ENCODE data around the gene OR5L1.

OR5L1 gene

DNA sequence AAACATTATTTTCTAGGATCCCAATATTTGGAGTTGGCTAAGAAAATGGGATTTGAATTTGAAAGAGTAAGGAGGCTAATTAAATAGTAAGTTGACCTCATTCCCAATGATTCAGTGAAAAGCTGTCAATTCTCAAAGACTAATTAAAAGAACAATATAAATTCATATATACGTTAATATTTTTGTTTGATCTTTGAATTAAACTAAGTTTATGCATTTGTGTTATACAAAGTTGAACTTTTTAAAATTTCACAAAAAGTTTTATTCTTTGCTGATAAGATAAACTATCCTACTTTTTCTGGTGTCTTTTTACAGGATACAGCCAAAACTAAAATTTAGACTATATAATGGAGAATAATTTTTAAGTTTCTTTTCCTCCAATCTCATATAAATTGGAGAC is at the start of gene OR5L1:
OR5L1 (plus strand) TSS at position 301 of the 400 bp plus-strand sequence. CDS start 100 bp downstream, outside the sequence.
- no peak for DNase-seq

- no peak for DNase-seq
These were observed 38.0 kb upstream of the OR5L1 start, which contains the start of gene OR5D13 for GRCh38 chr11:55773138-55773537. OR5D13 (plus strand) TSS chr11:55773438; CDS start chr11:55773438, 0 bp downstream.

GRCh38 chr11:55791606-55792005 is 19.6 kb upstream of the OR5L1 start:
- no peak for DNase-seq

DNA sequence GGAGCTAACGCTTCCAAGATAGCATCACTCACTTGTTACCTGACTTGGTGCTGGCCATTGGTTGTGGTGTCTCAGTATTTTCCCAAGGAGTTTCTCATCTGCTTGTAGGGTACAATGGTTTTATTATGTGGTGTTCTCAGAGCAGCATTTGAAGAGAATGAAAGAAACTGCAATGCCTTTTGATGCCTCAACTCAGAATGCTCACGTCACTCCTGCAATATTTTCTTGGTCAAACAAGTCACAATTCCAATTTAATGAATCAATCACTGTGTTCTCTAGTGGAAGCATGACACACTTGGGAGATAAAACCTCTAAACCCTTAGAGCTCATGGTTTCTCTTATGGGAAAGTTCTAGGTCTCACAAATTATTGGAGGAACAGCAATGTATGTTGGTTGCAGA is 17.8 kb upstream of the OR5L1 start:
- DNase-seq: no peak

DNA sequence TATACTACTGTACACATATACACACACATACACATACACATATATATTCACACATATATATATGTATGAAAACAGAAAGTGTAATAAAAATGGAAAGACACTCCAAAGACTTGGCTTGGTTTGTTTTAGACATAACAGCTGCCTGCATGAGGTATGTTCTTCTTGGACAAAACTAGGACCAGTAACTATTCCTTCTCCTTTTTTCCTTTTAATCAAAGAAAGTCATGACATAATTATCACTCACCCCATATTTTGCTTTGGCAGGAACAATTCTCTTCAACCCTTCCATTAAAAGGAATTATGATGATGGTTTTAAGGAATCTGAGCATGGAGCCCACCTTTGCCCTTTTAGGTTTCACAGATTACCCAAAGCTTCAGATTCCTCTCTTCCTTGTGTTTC is 15.9 kb upstream of the OR5L1 start, which contains the start of gene OR5D14:
OR5D14 (plus strand) TSS at position 301 of the 400 bp plus-strand sequence; CDS start at position 301, 0 bp downstream.
- no peak for DNase-seq

- no peak for DNase-seq
These were observed 4.9 kb upstream of the OR5L1 start for GRCh38 chr11:55806248-55806647.

DNA sequence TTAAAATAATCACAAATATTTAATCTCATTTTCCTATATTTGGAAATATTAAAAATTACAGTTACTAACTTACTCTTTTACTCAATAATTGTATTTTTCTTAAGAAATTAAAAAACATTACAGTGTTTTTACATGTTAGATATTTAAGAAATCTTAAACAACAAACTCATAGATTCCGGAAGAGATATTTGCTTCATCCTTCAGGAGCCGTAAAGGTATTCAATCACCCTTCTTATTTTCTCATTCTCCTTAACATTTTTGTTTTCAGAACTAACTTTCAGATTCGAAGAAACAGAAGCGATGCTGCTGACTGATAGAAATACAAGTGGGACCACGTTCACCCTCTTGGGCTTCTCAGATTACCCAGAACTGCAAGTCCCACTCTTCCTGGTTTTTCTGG is 8.2 kb downstream of the OR5L1 start, which contains the start of gene OR5D18:
OR5D18 (plus strand) TSS at position 301 of the 400 bp plus-strand sequence; CDS start at position 301, 0 bp downstream.
- DNase-seq: no peak

DNA sequence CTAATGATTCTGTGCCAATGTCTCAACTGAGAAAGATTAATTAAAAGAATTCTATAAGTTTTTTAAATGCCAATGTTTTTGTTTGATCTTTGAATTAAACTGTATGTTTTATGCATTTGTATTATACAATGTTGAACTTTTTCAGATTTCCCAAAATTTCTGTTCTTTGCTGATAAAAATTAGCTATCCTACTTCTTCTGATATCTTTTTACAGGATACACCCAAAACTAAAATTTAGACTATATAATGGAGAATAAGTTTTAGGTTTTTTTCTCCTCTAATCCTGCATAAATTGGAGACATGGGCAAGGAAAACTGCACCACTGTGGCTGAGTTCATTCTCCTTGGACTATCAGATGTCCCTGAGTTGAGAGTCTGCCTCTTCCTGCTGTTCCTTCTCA is 15.8 kb downstream of the OR5L1 start, which contains the start of gene OR5L2:
OR5L2 (plus strand) TSS at position 301 of the 400 bp plus-strand sequence; CDS start at position 301, 0 bp downstream.
- no peak for DNase-seq

GRCh38 chr11:55838452-55838851 is 27.3 kb downstream of the OR5L1 start, which contains the start of gene OR5D16:
OR5D16 (plus strand) TSS chr11:55838752; CDS start chr11:55838752, 0 bp downstream.
- DNase-seq: no peak

DNA sequence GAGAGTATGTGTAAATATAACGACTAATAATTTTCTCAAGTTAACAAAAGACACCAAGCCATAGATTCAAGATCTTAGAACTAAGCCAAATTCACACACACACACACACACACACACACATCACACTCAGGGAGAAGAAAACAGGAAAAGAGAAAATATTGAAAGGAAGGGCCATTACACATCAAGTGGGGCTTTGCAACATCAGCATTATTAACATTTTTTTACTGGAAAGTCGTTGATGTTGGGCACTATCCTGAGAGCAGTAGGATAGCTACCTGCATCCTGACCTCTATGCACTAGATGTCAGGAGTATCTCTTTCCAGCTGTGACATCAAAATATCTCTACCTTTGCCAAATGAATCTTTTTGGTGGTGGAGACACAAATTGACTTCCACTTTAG is 36.3 kb downstream of the OR5L1 start:
- no peak for DNase-seq

- no peak for DNase-seq
These were observed 37.9 kb downstream of the OR5L1 start for GRCh38 chr11:55849037-55849436.

- DNase-seq: no peak
These were observed 41.0 kb downstream of the OR5L1 start for GRCh38 chr11:55852141-55852540.

DNA sequence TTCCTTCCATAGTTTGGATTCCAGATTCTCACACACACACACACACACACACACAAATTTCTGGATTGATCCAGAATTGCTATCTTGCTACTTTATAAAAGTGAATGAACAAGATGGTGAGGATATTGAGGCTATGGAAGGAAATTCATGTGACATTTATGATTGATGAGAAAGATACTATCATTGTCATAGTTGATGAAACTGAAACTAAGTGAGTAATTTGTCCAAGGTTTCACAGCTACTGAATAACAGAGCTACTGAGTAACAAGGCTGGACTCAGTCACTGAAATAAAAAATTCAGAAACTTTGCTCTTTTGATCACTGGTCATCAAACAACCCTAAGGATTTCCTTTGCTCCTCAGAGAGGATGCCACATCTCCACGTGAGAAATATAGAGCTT is 43.5 kb downstream of the OR5L1 start:
- DNase-seq: no peak

Measured in NCI-H1105 (cell line).